ENCODE measurements around the gene SORCS2. TPM values are rescaled to one million over a fixed set of nuclear protein-coding genes. Genes with fewer than 3 reads are reported as not detected.

SORCS2 gene
- total RNA-seq, 1 experiment from 2014 or later, result not detected

DNA sequence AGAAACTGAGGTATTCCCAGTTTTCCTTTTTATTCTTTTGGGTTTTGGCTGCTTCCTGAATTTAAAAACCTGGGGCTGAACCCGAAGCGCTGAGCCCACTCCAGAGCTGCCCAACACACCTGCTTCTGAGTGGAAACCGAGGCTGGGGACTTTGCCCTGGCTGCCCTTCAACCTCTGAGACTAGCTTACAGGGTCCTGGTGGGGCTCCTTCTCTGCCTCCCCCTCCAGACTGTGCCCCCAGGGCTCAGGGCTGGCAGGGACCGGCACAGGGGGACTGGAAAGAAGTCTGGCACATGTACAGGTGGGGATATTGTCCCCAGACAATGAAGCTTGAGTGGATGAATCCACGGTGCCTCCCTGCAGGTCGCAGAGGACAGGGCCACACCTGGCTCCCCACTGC lies 482.8 kb downstream of the SORCS2 start:
- Mint-ChIP-seq H3K4me1 (ENCODE audit: low read depth, unreplicated experiment) (no peaks in the 10 kb centered on the region), H3K27ac (ENCODE audit: unreplicated experiment) (no peak overlapping the region), H3K4me3 (ENCODE audit: low read depth, unreplicated experiment) (no peak overlapping the region), H3K27me3 (ENCODE audit: unreplicated experiment) (peaks cover 83% of the 10 kb centered on the region), H3K36me3 (ENCODE audit: insufficient read depth, unreplicated experiment) (no peaks in the 10 kb centered on the region), H3K9me3 (ENCODE audit: low read depth, unreplicated experiment) (no peaks in the 10 kb centered on the region)
- no peak for DNase-seq
- intact Hi-C loops (cut with micrococcal nuclease; ENCODE audit: unreplicated experiment), result no loop called here
- no peak for TF ChIP-seq CTCF (IDR thresholded peaks at IDR 0.05; ENCODE audit: unreplicated experiment)
- BruUV-seq (replicated peaks), result no TSS peak
- CTCF ChIA-PET, result no interaction called here

GRCh38 chr4:7675612-7676320 lies 483.4 kb downstream of the SORCS2 start:
- intact Hi-C loops (cut with micrococcal nuclease; ENCODE audit: unreplicated experiment), result no loop called here
- Mint-ChIP-seq H3K4me1 (ENCODE audit: low read depth, unreplicated experiment) (no peaks in the 10 kb centered on the region), H3K36me3 (ENCODE audit: insufficient read depth, unreplicated experiment) (no peaks in the 10 kb centered on the region), H3K9me3 (ENCODE audit: low read depth, unreplicated experiment) (no peaks in the 10 kb centered on the region), H3K27ac (ENCODE audit: unreplicated experiment) (no peak overlapping the region), H3K4me3 (ENCODE audit: low read depth, unreplicated experiment) (no peak overlapping the region), H3K27me3 (ENCODE audit: unreplicated experiment) (peaks cover 86% of the 10 kb centered on the region)
- CTCF ChIA-PET, result no interaction called here
- no peak for TF ChIP-seq CTCF (IDR thresholded peaks at IDR 0.05; ENCODE audit: unreplicated experiment)
- DNase-seq, result no peak
- no TSS peak for BruUV-seq (replicated peaks)

GRCh38 chr4:7676398-7676922 lies 484.1 kb downstream of the SORCS2 start:
- H3K4me1 Mint-ChIP-seq (ENCODE audit: low read depth, unreplicated experiment), result no peaks in the 10 kb centered on the region

DNA sequence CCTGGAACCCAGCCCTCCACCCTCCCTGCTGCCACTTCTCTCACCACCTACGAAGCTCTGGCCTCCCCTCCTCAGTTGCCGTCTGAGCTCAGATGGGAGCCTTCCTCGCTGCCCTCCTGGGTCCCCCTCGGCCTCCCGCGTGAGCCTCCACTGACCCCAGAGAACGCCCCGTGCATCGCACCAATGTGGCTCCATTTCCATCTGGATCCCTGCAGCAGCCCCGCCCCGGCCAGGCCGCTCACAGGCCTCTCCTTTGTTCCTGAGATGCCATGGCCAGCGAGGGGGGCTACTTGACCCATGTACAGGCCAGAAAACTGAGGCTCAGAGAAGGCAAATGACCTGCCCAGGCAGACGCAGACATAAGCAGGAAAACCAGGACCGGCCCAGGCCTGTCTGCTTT lies 484.7 kb downstream of the SORCS2 start:
- CTCF ChIA-PET, result interaction anchor here (0.5 kb wide), 1 partner anchor 343 kb away, joined by 4 read pairs; no protein-coding TSS in a partner anchor
- TF ChIP-seq CTCF (IDR thresholded peaks at IDR 0.05; ENCODE audit: unreplicated experiment), result no peak
- Mint-ChIP-seq H3K27ac (ENCODE audit: unreplicated experiment) (no peak overlapping the region), H3K27me3 (ENCODE audit: unreplicated experiment) (peaks cover 84% of the 10 kb centered on the region), H3K36me3 (ENCODE audit: insufficient read depth, unreplicated experiment) (no peaks in the 10 kb centered on the region), H3K4me1 (ENCODE audit: low read depth, unreplicated experiment) (no peaks in the 10 kb centered on the region), H3K4me3 (ENCODE audit: low read depth, unreplicated experiment) (no peak overlapping the region), H3K9me3 (ENCODE audit: low read depth, unreplicated experiment) (no peaks in the 10 kb centered on the region)
- BruUV-seq (replicated peaks), result no TSS peak
- intact Hi-C loops (cut with micrococcal nuclease; ENCODE audit: unreplicated experiment), result no loop called here
- DNase-seq, result no peak

More at GRCh38 chr4:7676398-7676922, 484.1 kb downstream of the SORCS2 start:
- no peak overlapping the region for H3K27ac Mint-ChIP-seq (ENCODE audit: unreplicated experiment)
- no peaks in the 10 kb centered on the region for H3K36me3 Mint-ChIP-seq (ENCODE audit: insufficient read depth, unreplicated experiment)
- H3K27me3 Mint-ChIP-seq (ENCODE audit: unreplicated experiment), result peaks cover 86% of the 10 kb centered on the region
- intact Hi-C loops (cut with micrococcal nuclease; ENCODE audit: unreplicated experiment), result no loop called here
- TF ChIP-seq CTCF (IDR thresholded peaks at IDR 0.05; ENCODE audit: unreplicated experiment), result no peak
- no peaks in the 10 kb centered on the region for H3K9me3 Mint-ChIP-seq (ENCODE audit: low read depth, unreplicated experiment)
- BruUV-seq (replicated peaks), result no TSS peak
- H3K4me3 Mint-ChIP-seq (ENCODE audit: low read depth, unreplicated experiment), result no peak overlapping the region
- DNase-seq, result no peak
- CTCF ChIA-PET, result no interaction called here
